ENCODE data around the gene CELF5. TPM values are rescaled to one million over a fixed set of nuclear protein-coding genes. Genes with fewer than 3 reads are reported as not detected.

Gene CELF5
- total RNA-seq, 3 donors from 2014 or later (not counting 1 experiment from before 2014, with no cell fraction given): 0.41 to 0.83 TPM; not detected in 1

DNA sequence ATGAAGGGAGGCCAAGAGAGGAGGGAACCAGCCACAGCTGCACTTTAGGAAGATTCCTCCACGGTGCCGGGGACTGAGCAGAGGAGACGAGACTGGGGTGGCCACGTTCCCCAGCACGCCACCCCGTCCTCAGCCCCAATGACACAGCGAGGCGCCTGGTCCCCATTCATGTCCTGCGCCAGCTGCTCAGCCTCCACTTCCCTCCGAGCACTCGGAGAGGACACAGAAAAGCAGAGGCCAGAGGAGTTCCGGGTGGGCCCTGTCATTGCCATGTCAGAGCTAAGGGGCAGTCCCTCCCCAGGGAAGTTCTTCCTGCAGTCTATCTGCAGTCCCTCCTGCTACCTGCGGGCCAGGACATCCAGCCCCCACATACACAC, 88.7 kb downstream of the CELF5 start:
- Histone ChIP-seq H3K36me3 (ENCODE audit: control insufficient read depth, insufficient read depth, low read length) (no peaks in the 10 kb centered on the region), H3K4me3 (ENCODE audit: low read length) (no peak overlapping the region), H3K27ac (ENCODE audit: low read length) (no peak overlapping the region), H3K9me3 (ENCODE audit: control insufficient read depth, insufficient read depth, low read length) (no peaks in the 10 kb centered on the region), H3K4me1 (ENCODE audit: control insufficient read depth, insufficient read depth, low read length) (no peaks in the 10 kb centered on the region), H3K27me3 (ENCODE audit: control insufficient read depth, insufficient read depth, low read length) (no peaks in the 10 kb centered on the region)
- Mint-ChIP-seq H3K4me1 (peaks cover 0 to under 1% of the 10 kb centered on the region in 2 donors), H3K36me3 (no peaks in the 10 kb centered on the region), H3K27ac (no peak overlapping the region), H3K27me3 (ENCODE audit: low read depth in 2 of 2) (peaks cover 3 to 22% of the 10 kb centered on the region in 2 donors), H3K4me3 (no peak overlapping the region), H3K9me3 (no peaks in the 10 kb centered on the region)
- DNase-seq (no peak), ATAC-seq (no peak)
- 87% methylated on average over 13 of the region's 13 CpGs for WGBS (ENCODE audit: insufficient coverage)
- TF ChIP-seq, protein P1, sequence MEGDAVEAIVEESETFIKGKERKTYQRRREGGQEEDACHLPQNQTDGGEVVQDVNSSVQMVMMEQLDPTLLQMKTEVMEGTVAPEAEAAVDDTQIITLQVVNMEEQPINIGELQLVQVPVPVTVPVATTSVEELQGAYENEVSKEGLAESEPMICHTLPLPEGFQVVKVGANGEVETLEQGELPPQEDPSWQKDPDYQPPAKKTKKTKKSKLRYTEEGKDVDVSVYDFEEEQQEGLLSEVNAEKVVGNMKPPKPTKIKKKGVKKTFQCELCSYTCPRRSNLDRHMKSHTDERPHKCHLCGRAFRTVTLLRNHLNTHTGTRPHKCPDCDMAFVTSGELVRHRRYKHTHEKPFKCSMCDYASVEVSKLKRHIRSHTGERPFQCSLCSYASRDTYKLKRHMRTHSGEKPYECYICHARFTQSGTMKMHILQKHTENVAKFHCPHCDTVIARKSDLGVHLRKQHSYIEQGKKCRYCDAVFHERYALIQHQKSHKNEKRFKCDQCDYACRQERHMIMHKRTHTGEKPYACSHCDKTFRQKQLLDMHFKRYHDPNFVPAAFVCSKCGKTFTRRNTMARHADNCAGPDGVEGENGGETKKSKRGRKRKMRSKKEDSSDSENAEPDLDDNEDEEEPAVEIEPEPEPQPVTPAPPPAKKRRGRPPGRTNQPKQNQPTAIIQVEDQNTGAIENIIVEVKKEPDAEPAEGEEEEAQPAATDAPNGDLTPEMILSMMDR (IDR thresholded peaks at IDR 0.05): no peak
- intact Hi-C loops (cut with micrococcal nuclease): no loop called here

DNA sequence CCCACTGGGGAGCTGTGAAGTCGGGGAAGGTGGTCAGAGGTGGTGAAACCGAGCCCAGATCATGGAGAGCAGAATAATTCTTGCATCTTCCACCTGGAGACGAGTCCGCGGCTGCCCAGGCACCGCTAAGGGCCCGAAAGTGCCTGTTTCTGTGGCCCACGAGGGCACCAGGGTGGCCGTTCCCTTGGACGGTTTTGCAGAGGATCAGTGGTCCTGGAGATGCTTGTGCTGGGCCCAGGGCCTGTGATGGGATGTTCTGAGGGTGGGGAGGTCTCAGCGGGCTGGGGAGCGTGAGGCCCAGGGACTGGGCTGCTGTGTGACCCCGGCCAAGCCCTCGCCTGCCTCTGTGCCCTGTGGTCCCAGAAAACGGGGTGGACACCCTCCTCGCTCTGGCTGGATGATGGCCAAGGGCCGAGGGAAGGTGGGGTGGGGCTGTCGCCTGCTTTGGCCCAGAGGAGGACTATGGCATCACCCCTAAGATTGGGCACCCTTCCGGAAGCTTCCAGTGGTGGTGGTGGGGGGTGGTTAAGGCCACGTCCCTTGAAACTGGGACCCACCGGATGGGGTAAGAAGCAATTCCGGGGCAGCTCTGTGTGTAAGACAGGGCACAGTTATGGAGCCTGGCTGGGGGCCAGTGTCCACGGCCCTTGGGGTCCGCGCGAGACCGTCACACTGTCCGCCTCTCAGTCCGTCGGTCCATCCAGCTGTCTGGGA, 90.7 kb downstream of the CELF5 start:
- H3K4me1 ChIP-seq (ENCODE audit: control insufficient read depth, insufficient read depth, low read length): no peaks in the 10 kb centered on the region
- H3K4me1 Mint-ChIP-seq: no peaks in the 10 kb centered on the region
- TF ChIP-seq, protein P1 (IDR thresholded peaks at IDR 0.05): no peak
- no peaks in the 10 kb centered on the region for H3K36me3 ChIP-seq (ENCODE audit: control insufficient read depth, insufficient read depth, low read length)
- H3K27ac Mint-ChIP-seq: no peak overlapping the region
- H3K36me3 Mint-ChIP-seq: no peaks in the 10 kb centered on the region
- H3K4me3 Mint-ChIP-seq: no peak overlapping the region
- H3K27me3 Mint-ChIP-seq (ENCODE audit: low read depth in 2 of 2): peaks cover 7 to 21% of the 10 kb centered on the region in 2 donors
- H3K4me3 ChIP-seq (ENCODE audit: low read length): no peak overlapping the region
- no peaks in the 10 kb centered on the region for H3K9me3 ChIP-seq (ENCODE audit: control insufficient read depth, insufficient read depth, low read length)
- no peak for DNase-seq
- H3K27ac ChIP-seq (ENCODE audit: low read length): no peak overlapping the region
- WGBS (ENCODE audit: insufficient coverage): 82% methylated on average over 30 of the region's 30 CpGs
- H3K9me3 Mint-ChIP-seq: no peaks in the 10 kb centered on the region
- no peaks in the 10 kb centered on the region for H3K27me3 ChIP-seq (ENCODE audit: control insufficient read depth, insufficient read depth, low read length)
- no peak for ATAC-seq
- intact Hi-C loops (cut with micrococcal nuclease): no loop called here

DNA sequence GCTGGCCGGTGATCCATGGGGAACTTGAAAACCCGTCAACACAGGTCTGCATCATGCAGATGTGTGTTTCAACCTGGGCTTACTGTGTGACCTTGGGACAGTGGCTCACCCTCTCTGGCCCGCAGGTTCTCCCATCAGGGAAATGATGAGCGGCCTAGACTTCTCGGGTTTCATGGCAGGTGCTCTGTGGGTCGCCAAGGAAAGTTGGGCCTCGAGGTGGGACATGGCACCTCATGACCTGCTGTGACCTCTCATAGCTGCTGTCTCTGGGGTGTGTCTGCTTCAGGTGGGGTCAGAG, 91.2 kb downstream of the CELF5 start:
- H3K4me3 Mint-ChIP-seq: no peak overlapping the region
- intact Hi-C loops (cut with micrococcal nuclease): no loop called here
- H3K9me3 Mint-ChIP-seq: no peaks in the 10 kb centered on the region
- H3K27me3 ChIP-seq (ENCODE audit: control insufficient read depth, insufficient read depth, low read length): no peaks in the 10 kb centered on the region
- no peak overlapping the region for H3K4me3 ChIP-seq (ENCODE audit: low read length)
- no peak overlapping the region for H3K27ac ChIP-seq (ENCODE audit: low read length)
- H3K4me1 ChIP-seq (ENCODE audit: control insufficient read depth, insufficient read depth, low read length): no peaks in the 10 kb centered on the region
- WGBS (ENCODE audit: insufficient coverage): 84% methylated on average over 7 of the region's 7 CpGs
- H3K4me1 Mint-ChIP-seq: no peaks in the 10 kb centered on the region
- no peaks in the 10 kb centered on the region for H3K36me3 Mint-ChIP-seq
- TF ChIP-seq, protein P1 (IDR thresholded peaks at IDR 0.05): no peak
- no peaks in the 10 kb centered on the region for H3K9me3 ChIP-seq (ENCODE audit: control insufficient read depth, insufficient read depth, low read length)
- ATAC-seq (no peak), DNase-seq (no peak)
- H3K27me3 Mint-ChIP-seq (ENCODE audit: low read depth in 2 of 2): peaks cover 7 to 21% of the 10 kb centered on the region in 2 donors
- no peak overlapping the region for H3K27ac Mint-ChIP-seq
- no peaks in the 10 kb centered on the region for H3K36me3 ChIP-seq (ENCODE audit: control insufficient read depth, insufficient read depth, low read length)

DNA sequence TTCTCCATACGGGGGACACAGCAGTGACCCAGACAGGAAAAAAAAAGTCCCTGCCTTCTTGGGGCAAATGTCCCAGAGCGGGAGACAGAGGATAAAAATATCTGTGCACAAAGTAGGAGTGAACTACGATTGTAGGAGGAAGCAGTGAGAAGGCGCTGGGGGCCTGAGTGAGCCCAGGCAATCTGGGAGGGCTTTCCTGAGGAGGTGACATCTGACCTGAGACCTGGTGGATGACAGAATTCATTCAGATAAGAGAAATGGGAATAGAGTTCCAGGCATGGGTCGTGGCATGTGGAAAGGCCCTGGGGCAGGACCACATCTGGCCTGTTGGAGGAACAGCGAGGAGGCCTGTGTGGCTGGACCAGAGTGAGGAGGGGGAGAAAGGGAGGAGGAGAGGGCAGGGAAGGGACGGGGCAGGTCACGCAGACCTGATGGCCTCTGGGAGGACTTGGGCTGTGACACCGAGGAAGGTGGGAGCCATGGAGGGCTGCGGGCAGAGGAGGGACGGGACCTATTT, 91.7 kb downstream of the CELF5 start:
- H3K9me3 ChIP-seq (ENCODE audit: control insufficient read depth, insufficient read depth, low read length): no peaks in the 10 kb centered on the region
- H3K36me3 ChIP-seq (ENCODE audit: control insufficient read depth, insufficient read depth, low read length): no peaks in the 10 kb centered on the region
- ATAC-seq (no peak), DNase-seq (no peak)
- Mint-ChIP-seq H3K27me3 (ENCODE audit: low read depth in 2 of 2) (peaks cover 7 to 18% of the 10 kb centered on the region in 2 donors), H3K36me3 (no peaks in the 10 kb centered on the region), H3K4me3 (no peak overlapping the region), H3K27ac (no peak overlapping the region), H3K9me3 (no peaks in the 10 kb centered on the region), H3K4me1 (no peaks in the 10 kb centered on the region)
- no peaks in the 10 kb centered on the region for H3K4me1 ChIP-seq (ENCODE audit: control insufficient read depth, insufficient read depth, low read length)
- 74% methylated on average over 11 of the region's 11 CpGs for WGBS (ENCODE audit: insufficient coverage)
- no peak overlapping the region for H3K4me3 ChIP-seq (ENCODE audit: low read length)
- TF ChIP-seq, protein P1 (IDR thresholded peaks at IDR 0.05): no peak
- H3K27ac ChIP-seq (ENCODE audit: low read length): no peak overlapping the region
- intact Hi-C loops (cut with micrococcal nuclease): no loop called here
- H3K27me3 ChIP-seq (ENCODE audit: control insufficient read depth, insufficient read depth, low read length): no peaks in the 10 kb centered on the region
